ENCODE measurements around the gene ADGRD2.
"Not testable (repeated sequence)": the region's sequence is repeated elsewhere in the genome, so short reads cannot be mapped to it uniquely, and the experiment has no call there.

The ADGRD2 gene

GRCh38 chr9:124450241-124450924 lies at the start of gene ADGRD2:
Gene ADGRD2, plus strand, starts transcription at chr9:124450451. Its CDS starts 1,216 bp downstream, at chr9:124451667.
- DNase-seq: peak; percentile 71

- no peak for DNase-seq
Observed at GRCh38 chr9:124403246-124403645, 47.0 kb upstream of the ADGRD2 start.

GRCh38 chr9:124409410-124409809 lies 40.8 kb upstream of the ADGRD2 start:
- DNase-seq: no peak

GRCh38 chr9:124410321-124410913 lies 39.8 kb upstream of the ADGRD2 start:
- no peak for DNase-seq

DNA sequence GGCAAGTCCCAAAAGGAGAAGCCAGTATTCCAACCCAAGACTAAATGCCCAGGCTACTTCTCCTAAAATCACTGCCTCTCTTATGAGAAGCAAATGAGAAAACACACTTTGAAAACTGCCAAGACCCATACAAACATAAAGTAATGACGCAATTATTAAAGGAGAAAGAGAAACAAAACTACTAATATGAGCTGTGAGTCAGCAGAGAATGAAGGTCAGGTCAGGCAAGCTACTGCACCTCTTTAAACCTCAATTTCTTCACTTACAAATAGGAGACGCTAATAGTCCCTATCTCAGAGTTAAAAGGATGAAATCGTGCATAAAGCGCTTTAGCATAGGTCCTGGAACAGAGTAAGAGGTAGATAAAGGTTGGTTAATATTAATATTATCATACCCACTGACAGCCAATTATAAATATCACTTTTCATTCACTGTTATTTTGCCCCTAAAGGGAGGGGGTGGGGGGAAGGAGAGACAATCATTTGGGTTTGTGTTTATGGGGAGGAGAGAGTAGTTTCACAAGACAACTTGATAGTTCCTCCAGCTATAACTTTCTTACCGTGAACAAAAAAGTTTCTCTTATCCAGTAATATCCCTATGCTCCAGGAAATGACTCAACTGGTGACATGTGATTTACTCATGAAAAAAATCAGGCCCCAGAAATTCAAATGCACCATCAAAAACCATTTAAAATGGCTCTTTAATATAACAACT lies 38.6 kb upstream of the ADGRD2 start:
- no peak for DNase-seq

DNA sequence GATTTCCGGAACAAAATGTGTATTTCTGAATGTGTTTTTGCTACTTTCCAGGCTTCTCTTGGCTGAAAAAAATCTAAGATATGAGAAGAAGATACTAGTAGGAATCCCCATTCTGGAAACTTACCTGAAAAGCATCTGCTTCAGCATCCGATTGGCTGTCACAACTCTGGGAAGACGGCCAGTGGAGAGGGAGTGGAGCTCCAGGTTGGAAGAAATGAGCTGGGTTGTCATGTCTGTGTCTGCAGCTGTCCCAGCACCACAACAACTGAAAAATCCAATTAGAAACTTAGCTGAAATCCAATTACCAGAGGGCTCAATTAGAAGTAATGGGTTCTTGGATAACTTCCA lies 38.0 kb upstream of the ADGRD2 start:
- DNase-seq: no peak

DNA sequence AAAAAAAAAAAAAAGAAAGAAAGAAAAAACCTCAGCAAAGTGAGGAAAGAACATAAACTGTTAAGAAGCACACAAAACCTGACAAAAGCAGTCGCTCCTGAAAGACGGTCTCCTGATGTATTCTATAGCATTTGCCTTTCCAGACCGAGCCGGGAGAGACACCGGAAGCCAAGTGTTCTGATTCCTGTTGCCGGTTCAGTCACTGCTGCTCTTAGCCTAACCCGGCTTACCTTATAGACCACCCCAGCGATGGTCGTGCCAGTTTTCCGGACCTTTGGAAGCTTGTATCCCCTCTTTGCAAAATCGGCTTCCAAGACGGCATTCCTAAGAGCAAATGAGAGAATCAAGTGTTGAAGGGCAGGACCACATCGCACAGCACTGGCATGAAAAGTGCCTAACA lies 35.6 kb upstream of the ADGRD2 start:
- no peak for DNase-seq

GRCh38 chr9:124415102-124415851 lies 35.0 kb upstream of the ADGRD2 start, which contains the start of gene PSMB7:
Gene PSMB7, minus strand, starts transcription at chr9:124415442. Its CDS starts 17 bp downstream, at chr9:124415425.
- DNase-seq: peak; percentile 93

DNA sequence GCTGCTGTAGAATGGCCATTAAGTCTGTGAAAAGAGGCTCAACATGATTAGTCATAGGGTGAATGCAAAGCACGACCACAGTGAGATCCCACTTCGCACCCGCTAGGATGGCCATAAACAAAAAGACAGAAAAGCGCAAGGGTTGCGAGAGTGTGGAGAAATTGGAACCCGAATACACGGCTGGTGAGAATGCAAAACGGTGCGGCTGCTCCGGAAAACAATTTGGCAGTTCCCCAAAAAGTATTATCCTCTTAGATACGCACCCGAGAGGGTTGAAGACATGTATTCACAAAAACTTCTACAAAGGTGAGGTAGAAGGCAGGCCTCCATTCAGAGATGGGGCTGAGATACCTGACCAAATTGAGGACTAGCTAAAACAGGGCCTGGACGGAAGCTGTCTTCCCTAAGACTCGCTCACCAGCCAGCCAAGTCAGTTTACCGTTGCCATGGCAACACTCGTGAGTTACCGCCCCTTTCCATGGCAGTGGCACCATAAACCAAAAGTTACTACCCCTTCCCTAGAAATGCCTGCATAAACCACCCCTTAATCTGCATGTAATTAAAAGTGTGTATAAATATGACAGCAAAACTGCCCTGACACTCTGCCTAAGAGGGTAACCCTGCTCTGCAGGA lies 34.3 kb upstream of the ADGRD2 start:
- no peak for DNase-seq

DNA sequence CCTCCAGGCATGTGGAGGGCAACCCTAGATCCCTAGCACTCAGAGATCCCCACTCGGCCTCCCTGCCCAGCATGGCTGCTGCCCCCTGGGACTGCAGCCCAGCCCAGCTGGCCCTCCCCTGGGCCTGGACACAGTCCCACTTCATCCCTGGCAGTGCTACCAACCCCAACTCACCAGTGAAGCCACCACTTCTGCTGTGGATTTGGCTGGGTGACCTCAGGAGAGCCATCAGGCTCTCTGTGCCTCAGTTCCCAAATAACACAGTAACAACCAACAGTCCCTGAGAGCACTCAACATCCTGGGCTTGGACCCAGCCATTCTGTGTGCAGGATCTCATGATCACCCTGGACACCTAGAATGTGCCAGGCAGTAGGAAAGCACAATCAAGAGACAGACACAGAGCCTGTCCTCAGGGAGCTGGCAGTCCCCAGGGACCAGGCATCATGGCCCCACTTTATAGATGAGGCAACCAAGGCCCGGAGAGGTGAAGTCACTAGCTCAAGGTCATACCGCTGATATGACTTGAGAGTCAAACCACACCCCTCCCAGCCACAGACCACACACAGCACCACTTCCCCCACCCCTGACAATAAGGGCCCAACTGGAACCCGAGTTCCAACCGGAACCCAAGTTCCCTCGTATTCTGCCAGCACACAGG lies 30.3 kb upstream of the ADGRD2 start:
- DNase-seq: no peak

GRCh38 chr9:124420991-124421543 lies 29.2 kb upstream of the ADGRD2 start:
- peak; percentile 36 for DNase-seq

GRCh38 chr9:124423155-124423554 lies 27.1 kb upstream of the ADGRD2 start:
- no peak for DNase-seq

DNA sequence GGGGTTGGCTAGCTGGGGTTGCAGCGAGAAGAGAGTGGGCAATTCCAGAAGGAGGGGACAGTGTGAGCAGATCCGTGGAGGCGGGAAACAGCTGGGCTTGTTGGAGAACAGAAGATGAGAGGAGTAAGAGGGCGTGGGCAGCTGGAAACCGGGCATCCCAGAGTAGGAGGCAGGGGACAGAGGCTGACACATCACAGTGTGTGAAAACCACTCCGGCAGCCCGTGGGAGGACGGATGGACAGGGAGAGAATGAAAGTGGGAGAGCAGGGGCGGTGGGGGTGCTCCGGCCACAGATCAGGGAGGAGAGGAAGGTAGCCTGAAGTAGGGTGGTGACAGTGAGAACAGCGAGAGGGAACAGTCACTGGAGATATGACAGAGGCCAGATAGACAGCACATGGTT lies 26.7 kb upstream of the ADGRD2 start:
- DNase-seq: no peak

- DNase-seq: not testable (repeated sequence)
Observed at GRCh38 chr9:124425733-124426132, 24.5 kb upstream of the ADGRD2 start.

DNA sequence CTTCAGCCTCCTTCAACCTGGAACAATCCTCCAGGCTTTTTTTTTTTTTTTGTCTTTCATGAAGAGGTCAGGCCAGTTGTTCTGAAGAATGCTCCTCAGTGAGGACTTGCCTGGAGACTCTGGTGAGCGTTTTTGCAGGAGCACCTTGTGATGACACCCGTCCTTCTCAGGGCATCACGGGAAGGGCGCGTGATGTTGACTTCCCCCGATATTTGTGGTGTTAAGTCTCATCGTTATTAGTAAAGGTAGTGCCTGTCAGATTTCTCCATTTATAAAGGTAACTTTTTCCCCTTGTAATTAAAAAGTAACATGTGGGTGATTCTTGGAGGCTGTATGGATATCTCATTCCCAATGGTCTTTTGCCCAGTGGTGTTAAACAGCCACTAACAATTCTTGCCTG lies 23.9 kb upstream of the ADGRD2 start:
- no peak for DNase-seq

DNA sequence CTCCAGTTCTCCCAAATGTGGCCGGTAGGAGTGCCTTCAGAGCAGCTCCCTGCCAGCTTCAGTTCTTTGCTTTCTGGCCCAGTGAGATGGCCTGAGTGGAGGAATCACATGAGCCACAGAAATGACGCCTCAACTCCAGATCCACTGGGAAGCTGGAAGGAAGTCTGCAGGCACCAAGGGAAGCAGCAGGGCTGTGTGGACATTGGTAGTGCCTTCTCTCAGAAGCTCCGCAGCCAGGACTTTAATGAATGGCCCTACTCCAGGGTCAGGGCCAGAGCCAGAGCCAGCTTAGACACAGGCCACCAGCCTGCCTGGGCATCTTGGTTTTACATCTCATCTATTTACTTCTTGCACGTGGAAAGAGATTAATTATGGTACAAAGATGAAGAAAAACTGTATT lies 23.0 kb upstream of the ADGRD2 start:
- no peak for DNase-seq

DNA sequence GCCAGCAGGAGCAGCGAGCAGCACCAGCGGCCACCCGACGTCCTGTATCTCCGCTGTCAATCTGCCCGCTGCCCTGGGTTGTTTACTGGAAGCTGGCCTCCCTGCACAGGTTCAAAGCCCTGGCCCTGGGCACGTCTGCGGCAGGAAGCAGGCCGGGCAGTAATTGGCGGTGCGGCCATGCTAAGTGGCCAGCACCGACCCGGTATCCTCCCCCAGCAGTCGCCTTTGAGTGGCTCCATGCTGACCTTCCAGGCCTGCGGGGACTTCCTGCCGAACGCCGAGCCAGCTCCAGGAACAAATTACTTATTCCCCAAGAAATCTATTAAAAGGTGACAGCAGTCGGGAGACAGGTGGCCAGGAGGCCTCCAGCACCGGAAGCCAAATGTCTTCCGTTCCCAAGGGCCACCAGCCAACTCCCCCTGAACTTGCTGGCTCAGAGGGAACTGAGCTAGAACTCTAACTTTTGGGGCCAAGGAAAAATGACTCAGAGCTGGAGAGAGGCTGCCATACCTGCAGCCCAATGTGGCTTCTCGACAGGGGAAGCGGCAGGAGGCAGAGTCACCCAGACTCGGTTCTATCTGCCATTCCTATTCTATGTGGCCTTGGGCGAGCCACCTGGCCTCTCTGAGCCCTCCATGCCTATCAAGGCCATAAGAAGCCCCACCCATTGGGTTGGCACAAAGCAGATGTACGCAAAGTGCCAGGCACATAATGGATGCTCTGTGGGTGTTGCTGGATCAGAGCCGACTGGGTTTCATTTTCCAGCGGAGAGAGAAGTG lies 21.3 kb upstream of the ADGRD2 start:
- DNase-seq: no peak

- no peak for DNase-seq
Observed at GRCh38 chr9:124429530-124429867, 20.8 kb upstream of the ADGRD2 start.

- no peak for DNase-seq
Observed at GRCh38 chr9:124436320-124436719, 13.9 kb upstream of the ADGRD2 start.

- no peak for DNase-seq
Observed at GRCh38 chr9:124437086-124437485, 13.2 kb upstream of the ADGRD2 start.

DNA sequence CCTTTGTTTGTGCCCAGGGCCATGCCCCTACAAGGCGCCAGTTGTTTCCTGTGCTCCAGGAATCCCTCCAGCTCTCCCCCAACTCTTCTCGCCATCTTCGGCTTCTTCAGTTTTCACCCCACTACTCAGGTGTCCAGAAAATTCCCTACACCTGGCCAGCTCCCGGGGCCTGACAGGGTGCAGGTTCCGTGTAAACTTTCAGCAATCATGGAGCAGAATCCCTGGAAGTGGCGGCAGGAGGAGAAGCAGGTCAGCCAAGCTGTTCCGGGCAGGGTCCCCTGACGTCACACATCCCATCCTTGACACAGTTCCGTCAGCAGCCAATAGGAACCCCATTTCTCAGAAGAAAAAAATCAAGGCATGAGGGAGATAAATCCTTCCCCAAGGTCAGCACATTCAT lies 12.2 kb upstream of the ADGRD2 start:
- DNase-seq: no peak
